Measurements from ENCODE around the gene EIF4E2.

DNA sequence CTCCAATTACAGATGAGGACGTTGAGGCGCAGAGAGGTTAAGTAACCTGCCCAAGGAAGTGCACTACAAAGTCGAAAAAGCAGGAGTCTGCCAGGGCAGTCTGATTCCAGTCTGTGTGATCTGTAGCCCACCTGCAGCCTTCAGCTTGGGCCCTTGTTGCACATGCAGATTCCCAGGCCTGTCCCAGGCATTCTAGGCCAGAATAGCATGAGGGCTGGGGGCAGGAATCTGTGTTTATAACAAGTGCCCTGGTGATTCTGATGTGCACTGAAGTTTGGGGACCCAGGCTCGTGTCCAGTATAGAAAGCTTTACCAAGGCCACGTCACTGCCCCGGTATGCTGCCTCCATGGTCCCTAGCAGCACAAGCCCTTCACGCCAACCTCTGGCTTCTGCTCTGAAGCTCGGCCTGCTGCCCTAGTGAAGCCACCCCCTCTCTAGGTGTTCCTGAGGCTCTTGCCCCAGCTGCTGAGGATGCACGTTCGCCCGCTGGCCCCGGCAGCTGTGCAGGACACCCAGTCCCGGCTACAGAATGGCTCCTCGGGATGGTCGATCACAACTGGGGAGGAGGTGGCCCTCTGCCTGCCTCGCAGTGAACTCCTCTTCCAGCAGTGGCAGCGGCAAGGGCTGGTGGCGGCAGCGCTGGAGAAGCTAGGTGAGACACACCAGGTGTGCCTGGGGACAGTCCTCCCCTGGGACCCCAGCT lies 6.4 kb upstream of the EIF4E2 start:
- TF ChIP-seq EZH2 (IDR thresholded peaks at IDR 0.05) (no peak), POLR2AphosphoS5 (IDR thresholded peaks at IDR 0.05; ENCODE audit: borderline replicate concordance, low read depth, low read length) (no peak)

Data from SK-N-MC (cell line).